ENCODE data around the gene EFCC1. TPM values are rescaled to one million over a fixed set of nuclear protein-coding genes. Genes with fewer than 3 reads are reported as not detected.
"Not testable (repeated sequence)": the region's sequence is repeated elsewhere in the genome, so short reads cannot be mapped to it uniquely, and the experiment has no call there.

Gene EFCC1
- total RNA-seq, 1 experiment from 2014 or later: not detected

DNA sequence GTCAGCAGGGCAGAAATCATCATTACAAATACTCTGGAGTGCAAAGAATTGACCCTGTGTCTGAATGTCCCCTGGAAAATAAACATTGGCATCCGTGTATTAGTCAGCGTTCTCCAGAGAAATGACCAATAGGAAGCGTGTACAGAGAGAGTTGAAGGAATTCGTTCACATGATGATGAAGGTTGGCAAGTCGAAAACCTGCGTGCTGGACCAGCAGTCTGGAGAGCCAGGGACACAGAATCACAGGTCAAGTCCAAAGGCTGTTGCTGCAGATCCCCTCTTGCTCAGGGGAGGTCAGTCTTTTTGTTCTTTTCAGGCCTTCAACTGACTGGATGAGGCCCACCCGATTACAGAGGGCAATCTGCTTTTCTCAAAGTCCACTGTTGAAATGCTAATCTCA is 76.1 kb downstream of the EFCC1 start:
- no peak for DNase-seq (ENCODE audit: low read depth)

DNA sequence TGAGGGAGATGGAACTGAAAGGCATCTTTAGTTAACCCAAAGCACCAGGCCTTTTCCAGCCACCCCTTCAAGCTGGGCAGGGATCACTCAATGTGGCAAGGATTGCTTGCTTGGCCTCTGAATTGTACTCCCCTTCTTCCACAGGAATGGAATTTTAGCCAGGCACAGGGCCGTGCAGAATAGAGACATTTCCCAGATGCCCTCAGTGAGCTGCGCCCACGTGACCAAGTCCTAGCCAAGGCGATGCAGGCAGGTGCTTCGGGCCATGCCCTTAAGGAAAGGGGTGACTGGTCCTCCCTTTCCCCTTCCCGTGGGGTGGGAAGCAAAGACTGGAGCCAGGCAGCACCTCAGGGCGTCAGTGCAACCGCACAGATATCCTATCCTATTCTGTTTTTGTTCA is 77.4 kb downstream of the EFCC1 start:
- DNase-seq (ENCODE audit: low read depth): no peak

DNA sequence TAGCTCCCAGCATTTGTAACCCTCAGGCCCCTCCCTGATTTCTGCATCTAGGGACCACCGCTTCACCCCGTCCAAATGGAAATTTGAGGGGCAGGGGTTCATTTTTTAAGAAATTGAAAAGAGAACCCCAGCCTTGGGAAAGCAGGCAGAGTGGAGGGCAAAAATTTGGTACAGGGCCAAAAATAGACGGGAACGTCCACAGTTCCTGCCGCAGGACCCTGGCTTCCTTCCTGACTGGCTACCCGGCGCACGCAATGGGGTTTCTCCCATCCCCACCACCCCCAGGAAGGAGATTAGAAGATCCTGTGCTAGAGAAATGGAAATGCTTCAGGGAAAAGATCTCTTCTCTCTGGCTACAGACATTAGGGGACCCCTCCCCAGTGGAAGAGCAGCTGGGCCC is 80.4 kb downstream of the EFCC1 start:
- no peak for DNase-seq (ENCODE audit: low read depth)

DNA sequence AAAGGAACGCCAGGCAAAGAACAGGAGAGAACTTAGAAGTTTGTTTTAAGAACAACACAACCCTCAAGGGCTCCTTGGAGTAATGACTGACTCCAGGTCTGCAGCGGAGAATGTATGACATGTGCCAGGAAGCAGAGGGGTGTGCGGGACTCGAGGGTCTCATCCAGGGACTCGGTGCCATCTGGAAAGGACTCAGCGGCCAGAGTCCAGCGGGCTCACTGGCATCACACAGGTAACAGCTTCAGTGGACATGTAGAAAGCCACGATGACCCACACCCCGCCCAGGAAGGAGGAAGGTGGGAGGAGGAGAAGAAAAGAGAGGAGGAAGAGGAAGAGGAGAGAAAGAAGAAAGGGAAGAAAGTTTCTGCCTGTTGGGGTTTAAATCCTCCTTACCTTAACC is 80.9 kb downstream of the EFCC1 start:
- no peak for DNase-seq (ENCODE audit: low read depth)

DNA sequence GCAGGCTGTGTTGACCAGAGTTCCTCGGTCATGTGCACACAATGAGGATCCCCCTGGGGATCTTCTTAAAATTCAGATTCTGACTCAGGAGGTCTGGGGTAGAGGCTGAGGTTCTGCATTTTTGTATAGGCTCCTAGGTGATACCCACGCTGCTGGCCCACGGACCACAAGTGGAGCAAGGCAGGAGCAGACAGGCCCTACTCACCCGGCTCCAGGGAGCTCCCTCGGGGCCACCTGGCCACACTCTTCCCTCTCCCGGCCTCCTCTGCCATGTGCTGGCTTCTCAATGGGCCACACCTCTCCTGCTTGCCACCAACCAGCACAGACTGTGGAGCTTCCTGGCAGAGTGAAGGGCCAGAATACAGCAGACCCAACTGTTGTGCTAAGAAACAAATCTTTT is 83.4 kb downstream of the EFCC1 start:
- no peak for DNase-seq (ENCODE audit: low read depth)

DNA sequence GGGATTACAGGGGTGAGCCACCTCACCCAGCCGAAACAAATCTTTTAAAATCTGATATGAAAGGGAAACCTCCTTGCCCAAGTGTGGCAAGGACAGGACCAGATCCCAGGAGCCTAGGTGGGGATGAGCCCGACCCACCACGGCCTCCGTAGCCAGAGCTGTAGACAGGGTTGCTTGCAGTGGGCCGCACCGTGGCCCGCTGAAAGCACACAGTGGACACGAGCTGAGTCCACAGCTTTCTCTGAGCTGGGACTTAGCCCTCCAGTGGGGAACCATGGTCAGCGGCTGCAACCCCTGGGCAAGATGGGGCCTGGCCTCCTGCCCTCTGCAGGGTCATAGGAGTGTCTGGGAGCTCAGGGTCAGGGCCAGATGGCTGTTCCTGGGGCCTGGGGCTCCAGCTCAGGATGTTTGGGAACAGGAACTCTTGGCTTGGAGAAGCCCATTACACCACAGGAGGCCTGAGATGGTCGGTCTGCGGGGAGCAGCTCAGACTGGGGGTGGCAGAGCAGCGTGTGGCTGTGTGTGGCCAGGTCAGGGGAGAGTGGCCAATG is 84.1 kb downstream of the EFCC1 start:
- no peak for DNase-seq (ENCODE audit: low read depth)

DNA sequence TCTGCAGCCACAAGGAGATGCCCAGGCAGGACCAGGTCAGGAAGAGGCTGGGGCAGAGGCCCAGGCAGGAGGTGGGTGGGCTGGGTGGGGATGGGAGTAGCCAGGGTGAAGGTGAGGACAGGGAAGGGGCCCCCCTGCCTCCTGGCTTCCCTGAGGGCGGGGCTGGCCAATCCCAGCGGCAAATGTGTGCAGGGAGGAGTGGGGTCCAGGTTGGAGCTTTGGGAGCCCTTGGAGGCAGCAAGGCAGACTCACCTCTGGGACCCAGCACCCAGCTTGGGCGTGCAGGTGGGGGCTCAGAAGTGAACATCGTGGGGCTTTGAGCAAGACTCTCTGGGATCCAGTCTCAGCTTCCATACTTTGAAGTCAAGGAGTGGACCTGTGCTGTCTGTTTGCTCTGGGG is 84.7 kb downstream of the EFCC1 start:
- DNase-seq (ENCODE audit: low read depth): no peak

DNA sequence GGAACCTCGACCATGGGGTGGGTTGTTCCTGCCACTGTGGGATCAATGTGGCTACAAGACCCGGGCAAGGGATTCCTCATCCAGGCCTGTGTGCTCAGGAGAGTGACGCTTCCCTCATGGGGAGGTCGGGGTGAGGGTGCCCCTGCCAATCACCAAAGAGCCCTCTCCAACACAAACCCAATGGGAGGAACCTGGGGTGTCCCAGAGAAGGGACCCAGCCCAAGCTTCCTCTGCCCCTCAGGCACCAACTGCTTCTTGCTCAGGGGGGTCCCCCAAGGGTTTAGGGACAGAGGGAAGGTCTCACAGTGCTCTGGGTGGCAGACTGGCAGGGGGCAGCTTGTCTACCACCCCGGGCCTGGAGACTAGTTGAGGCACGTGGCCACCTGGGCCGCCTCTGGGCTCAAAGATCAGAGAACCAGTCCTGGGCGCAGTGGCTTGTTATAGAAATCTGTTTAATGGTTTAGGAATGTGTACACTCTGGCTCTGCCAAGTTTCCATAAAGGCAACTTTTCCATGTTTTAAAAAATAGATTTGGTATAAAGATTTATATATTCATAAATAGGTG is 86.1 kb downstream of the EFCC1 start:
- no peak for DNase-seq (ENCODE audit: low read depth)

DNA sequence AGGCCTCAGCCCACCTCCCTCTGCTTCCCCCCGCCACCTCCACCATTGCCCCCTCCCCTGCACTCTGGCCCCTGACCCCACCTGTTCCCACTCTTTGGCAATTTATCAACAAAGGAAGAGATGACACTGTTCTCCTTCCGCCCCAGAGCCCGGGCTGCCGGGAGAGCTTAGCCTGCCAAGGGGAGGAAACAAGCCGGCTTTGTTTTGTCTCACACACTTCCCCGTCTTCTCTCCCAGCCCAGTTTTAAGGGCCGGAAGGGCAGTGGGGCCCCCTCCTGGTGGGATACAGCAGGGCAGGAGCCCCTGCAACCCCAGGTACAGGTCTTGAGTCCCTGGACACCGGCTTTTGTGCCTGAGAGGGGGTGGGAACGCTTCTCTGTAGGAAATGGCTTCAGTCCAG is 86.8 kb downstream of the EFCC1 start:
- peak; percentile 38 for DNase-seq (ENCODE audit: low read depth)

DNA sequence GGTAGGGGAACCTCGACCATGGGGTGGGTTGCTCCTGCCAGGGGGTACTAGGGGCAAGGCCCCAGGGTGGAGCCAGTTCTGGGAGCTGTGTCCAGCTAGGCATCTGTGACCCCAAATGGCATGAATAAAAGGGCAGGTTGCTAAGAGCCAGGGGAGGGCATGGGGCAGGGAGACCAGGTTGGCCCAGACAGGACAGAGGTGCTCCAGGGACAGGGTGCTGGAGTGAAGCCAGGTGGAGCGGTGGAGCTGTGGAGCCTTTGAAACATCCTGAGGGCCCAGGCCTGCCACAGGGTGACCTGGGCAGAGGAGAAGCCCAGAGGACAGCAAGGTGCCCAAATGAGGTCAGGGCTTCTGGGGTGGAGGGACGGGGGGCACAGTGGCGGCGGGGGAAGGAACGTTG is 87.2 kb downstream of the EFCC1 start:
- DNase-seq (ENCODE audit: low read depth): not testable (repeated sequence)

Other genes starting within 250 kb of the EFCC1 start
- gene ACAD9, start 121.7 kb upstream of the EFCC1 start, total RNA-seq (2014; rRNA removed; shearing (Covaris generic)): 28.1 and 34.7 TPM in 2 replicates
- gene CFAP92, start 7.2 kb upstream of the EFCC1 start, total RNA-seq (2014; rRNA removed; shearing (Covaris generic)): 1.0 TPM in 1 of 2 replicates, not detected in the other
- not detected in 2 replicates for gene GP9, start 59.5 kb downstream of the EFCC1 start, total RNA-seq (2014; rRNA removed; shearing (Covaris generic))
- 11.0 and 16.6 TPM in 2 replicates for gene RAB43, start 120.5 kb downstream of the EFCC1 start, total RNA-seq (2014; rRNA removed; shearing (Covaris generic))
- gene ISY1, start 159.8 kb downstream of the EFCC1 start, total RNA-seq (2014; rRNA removed; shearing (Covaris generic)): 65.7 and 91.0 TPM in 2 replicates
- gene CNBP, start 182.6 kb downstream of the EFCC1 start, total RNA-seq (2014; rRNA removed; shearing (Covaris generic)): 520 and 547 TPM in 2 replicates
- gene COPG1, start 248.3 kb downstream of the EFCC1 start, total RNA-seq (2014; rRNA removed; shearing (Covaris generic)): 215 and 218 TPM in 2 replicates